NCI-H524 (cell line): ENCODE data around the gene RASA3.
"Not testable (repeated sequence)": the region's sequence is repeated elsewhere in the genome, so short reads cannot be mapped to it uniquely, and the experiment has no call there.

Source experiments
- DNase-seq, 2 experiments: peaks; one replicate each; lab custom pipeline; 2025; lab: John Stamatoyannopoulos, UW

RASA3 gene

GRCh38 chr13:114080739-114081561, 51.5 kb downstream of the RASA3 start:
- DNase-seq: no peak

GRCh38 chr13:114079601-114080536, 52.6 kb downstream of the RASA3 start:
- no peak for DNase-seq

GRCh38 chr13:114078461-114079451, 53.7 kb downstream of the RASA3 start:
- no peak for DNase-seq

- DNase-seq: peak in 1 of 2 experiments; percentile 17
Observed at GRCh38 chr13:114077933-114078325, 54.5 kb downstream of the RASA3 start.

- no peak for DNase-seq
Observed at GRCh38 chr13:114077099-114077932, 55.1 kb downstream of the RASA3 start.

- no peak for DNase-seq
Observed at GRCh38 chr13:114076329-114077090, 55.9 kb downstream of the RASA3 start.

- DNase-seq: not testable (repeated sequence)
Observed at GRCh38 chr13:114075811-114076210, 56.6 kb downstream of the RASA3 start.

- no peak for DNase-seq
Observed at GRCh38 chr13:114074671-114075315, 57.6 kb downstream of the RASA3 start.

- no peak for DNase-seq
Observed at GRCh38 chr13:114073881-114074612, 58.4 kb downstream of the RASA3 start.

GRCh38 chr13:114072421-114072820, 60.0 kb downstream of the RASA3 start:
- no peak for DNase-seq

- no peak for DNase-seq
Observed at GRCh38 chr13:114071991-114072390, 60.4 kb downstream of the RASA3 start.

GRCh38 chr13:114071410-114071809, 61.0 kb downstream of the RASA3 start:
- no peak for DNase-seq

- no peak for DNase-seq
Observed at GRCh38 chr13:114070098-114070799, 62.2 kb downstream of the RASA3 start.

GRCh38 chr13:114069376-114070097, 62.9 kb downstream of the RASA3 start:
- DNase-seq: no peak

- DNase-seq: no peak
Observed at GRCh38 chr13:114068656-114069318, 63.6 kb downstream of the RASA3 start.

GRCh38 chr13:114067886-114068651, 64.4 kb downstream of the RASA3 start:
- no peak for DNase-seq
